PC-3 (cell line): ENCODE results near the gene PANK3. TPM values are rescaled to one million over a fixed set of nuclear protein-coding genes. Genes with fewer than 3 reads are reported as not detected.

Experiments used
- ATAC-seq: fragments of 200-7000 bp; cut with Tn5 transposase; 2 replicates; pipeline ENCODE4 v1.9.1; 2020; ENCODE audit warnings: mild to moderate bottlenecking, moderate library complexity
- BruUV-seq: library from RNA; stranded (reverse); fragments of 400-500 nt; replicated peaks from 2 replicates; lab custom pipeline; 2021; lab: Mats Ljungman, UMichigan
- CTCF ChIA-PET: fragments of 300-600 bp; sonication (Branson Sonifier 250); formaldehyde crosslinking; loops from one replicate; lab custom pipeline; 2022; ENCODE audit warnings: antibody characterized with exemption; lab: Charles Lee
- POLR2A ChIA-PET: fragments of 300-600 bp; sonication (Branson Sonifier 250); formaldehyde crosslinking; loops from one replicate; lab custom pipeline; 2022; ENCODE audit warnings: antibody characterized with exemption; ENCODE audit not compliant: unreplicated experiment; lab: Charles Lee
- DNase-seq: peaks from one replicate; pipeline ENCODE4 v3.0.0-alpha.2; 2015
- H2AFZ ChIP-seq: fragments of 300-600 bp; sonication (generic); 2 replicates; pipeline ENCODE4 v1.6.0; 2016; ENCODE audit warnings: antibody characterized with exemption, low read length
- H3F3A ChIP-seq: fragments of 300-600 bp; sonication (generic); one replicate; pipeline ENCODE4 v1.6.0; 2017; ENCODE audit warnings: antibody characterized with exemption, low read length, control low read depth, mild to moderate bottlenecking; ENCODE audit not compliant: unreplicated experiment
- H3K27ac ChIP-seq: fragments of 300-600 bp; sonication (generic); 2 replicates; pipeline ENCODE4 v1.5.1; 2016; ENCODE audit warnings: mild to moderate bottlenecking, low read length
- H3K27me3 ChIP-seq: fragments of 300-600 bp; sonication (generic); 2 replicates; pipeline ENCODE4 v1.6.1; 2016; ENCODE audit warnings: low read length, mixed read lengths
- H3K36me3 ChIP-seq: fragments of 300-600 bp; sonication (generic); 2 replicates; pipeline ENCODE4 v1.6.1; 2016; ENCODE audit warnings: low read depth, mixed run types, low read length, mixed read lengths
- H3K4me1 ChIP-seq: fragments of 300-600 bp; sonication (generic); 2 replicates; pipeline ENCODE4 v1.5.1; 2016; ENCODE audit warnings: low read length; ENCODE audit not compliant: insufficient read depth
- H3K4me2 ChIP-seq: fragments of 300-600 bp; sonication (generic); 2 replicates; pipeline ENCODE4 v1.6.0; 2016; ENCODE audit warnings: low read length
- H3K4me3 ChIP-seq: fragments of 300-600 bp; sonication (generic); 2 replicates; pipeline ENCODE4 v1.5.1; 2016; ENCODE audit warnings: mild to moderate bottlenecking, low read length, mixed read lengths
- H3K79me2 ChIP-seq: fragments of 300-600 bp; sonication (generic); 2 replicates; pipeline ENCODE4 v1.6.1; 2017; ENCODE audit warnings: low read length, mixed read lengths
- H3K9ac ChIP-seq: fragments of 300-600 bp; sonication (generic); 2 replicates; pipeline ENCODE4 v1.6.0; 2016; ENCODE audit warnings: mild to moderate bottlenecking, low read length
- H3K9me2 ChIP-seq: fragments of 300-600 bp; sonication (generic); replicated peaks from 2 replicates; pipeline ENCODE4 v1.6.1; 2016; ENCODE audit warnings: mixed run types, low read length, mixed read lengths
- H3K9me3 ChIP-seq: fragments of 300-600 bp; sonication (generic); 2 replicates; pipeline ENCODE4 v1.6.1; 2016; ENCODE audit warnings: low read length, mixed read lengths
- H4K20me1 ChIP-seq: fragments of 300-600 bp; sonication (generic); 2 replicates; pipeline ENCODE4 v1.6.1; 2016; ENCODE audit warnings: low read length, mixed read lengths
- EZH2 ChIP-seq: fragments of 300-600 bp; sonication (generic); IDR thresholded peaks from one replicate; pipeline ENCODE4 v1.6.1; 2017; ENCODE audit warnings: antibody characterized with exemption, mild to moderate bottlenecking, low read length; ENCODE audit not compliant: unreplicated experiment
- EZH2phosphoT487 ChIP-seq: fragments of 300-600 bp; sonication (generic); IDR thresholded peaks from 2 replicates; pipeline ENCODE4 v1.6.1; 2018; ENCODE audit warnings: mild to moderate bottlenecking, antibody characterized with exemption, low read length, borderline replicate concordance
- intact Hi-C: fragments of 100-400 bp; cut with micrococcal nuclease; formaldehyde crosslinking; loops from 2 replicates; pipeline ENCODE4 v1.9.0; 2023
- total RNA-seq: library from RNA; depleted of rRNA; stranded (reverse); fragments of >200 nt; gene quantifications from 2 replicates; pipeline ENCODE4 v1.2.3, GENCODE V29; 2014
- TF ChIP-seq, protein P1 (sequence below): fragments of 300-600 bp; sonication (generic); conservative IDR thresholded peaks from 2 replicates; pipeline ENCODE4 v1.5.1; 2017; ENCODE audit warnings: antibody characterized with exemption, low read depth, mild to moderate bottlenecking, low read length

The PANK3 gene
- total RNA-seq, 1 experiment from 2014 or later, result 22.7 TPM

DNA sequence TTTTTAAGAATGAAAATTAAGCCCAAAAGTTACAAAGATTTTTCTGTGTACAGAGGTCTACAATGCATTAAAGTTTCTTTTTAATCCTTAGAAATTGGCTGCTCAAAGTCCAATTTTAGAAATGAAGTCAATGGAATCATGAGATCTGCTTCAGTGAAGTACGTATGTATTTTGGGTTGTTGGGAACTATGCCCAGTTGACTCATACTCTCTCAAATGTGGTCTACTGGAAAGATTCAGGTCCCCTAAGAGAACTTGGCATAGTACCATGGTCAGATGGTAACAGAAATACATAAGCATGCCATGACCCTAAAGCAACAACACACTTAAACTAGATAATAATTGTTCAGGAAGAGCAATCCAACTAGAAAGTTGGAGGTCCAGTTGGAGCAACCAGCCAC, 27.0 kb downstream of the PANK3 start:
- Histone ChIP-seq H3K9me2 (no peaks in the 10 kb centered on the region), H3K4me3 (no peak overlapping the region), H3K9ac (no peak overlapping the region), H3K27ac (no peak overlapping the region), H3K27me3 (no peaks in the 10 kb centered on the region), H3K36me3 (peaks cover 19% of the 10 kb centered on the region), H3K4me1 (no peaks in the 10 kb centered on the region), H3K9me3 (no peaks in the 10 kb centered on the region), H4K20me1 (no peaks in the 10 kb centered on the region), H3F3A (no peaks in the 10 kb centered on the region), H2AFZ (no peak overlapping the region), H3K79me2 (no peaks in the 10 kb centered on the region), H3K4me2 (no peak overlapping the region)
- POLR2A ChIA-PET, result no interaction called here
- no peak for TF ChIP-seq EZH2phosphoT487
- no peak for TF ChIP-seq EZH2
- TF ChIP-seq, protein P1, sequence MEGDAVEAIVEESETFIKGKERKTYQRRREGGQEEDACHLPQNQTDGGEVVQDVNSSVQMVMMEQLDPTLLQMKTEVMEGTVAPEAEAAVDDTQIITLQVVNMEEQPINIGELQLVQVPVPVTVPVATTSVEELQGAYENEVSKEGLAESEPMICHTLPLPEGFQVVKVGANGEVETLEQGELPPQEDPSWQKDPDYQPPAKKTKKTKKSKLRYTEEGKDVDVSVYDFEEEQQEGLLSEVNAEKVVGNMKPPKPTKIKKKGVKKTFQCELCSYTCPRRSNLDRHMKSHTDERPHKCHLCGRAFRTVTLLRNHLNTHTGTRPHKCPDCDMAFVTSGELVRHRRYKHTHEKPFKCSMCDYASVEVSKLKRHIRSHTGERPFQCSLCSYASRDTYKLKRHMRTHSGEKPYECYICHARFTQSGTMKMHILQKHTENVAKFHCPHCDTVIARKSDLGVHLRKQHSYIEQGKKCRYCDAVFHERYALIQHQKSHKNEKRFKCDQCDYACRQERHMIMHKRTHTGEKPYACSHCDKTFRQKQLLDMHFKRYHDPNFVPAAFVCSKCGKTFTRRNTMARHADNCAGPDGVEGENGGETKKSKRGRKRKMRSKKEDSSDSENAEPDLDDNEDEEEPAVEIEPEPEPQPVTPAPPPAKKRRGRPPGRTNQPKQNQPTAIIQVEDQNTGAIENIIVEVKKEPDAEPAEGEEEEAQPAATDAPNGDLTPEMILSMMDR, result no peak
- DNase-seq (peak; percentile 25), ATAC-seq (0 out of 2 replicates have a peak, but pooled peaks have one; percentile 13)
- CTCF ChIA-PET, result no interaction called here
- BruUV-seq, result no TSS peak
- intact Hi-C loops, result no loop called here

DNA sequence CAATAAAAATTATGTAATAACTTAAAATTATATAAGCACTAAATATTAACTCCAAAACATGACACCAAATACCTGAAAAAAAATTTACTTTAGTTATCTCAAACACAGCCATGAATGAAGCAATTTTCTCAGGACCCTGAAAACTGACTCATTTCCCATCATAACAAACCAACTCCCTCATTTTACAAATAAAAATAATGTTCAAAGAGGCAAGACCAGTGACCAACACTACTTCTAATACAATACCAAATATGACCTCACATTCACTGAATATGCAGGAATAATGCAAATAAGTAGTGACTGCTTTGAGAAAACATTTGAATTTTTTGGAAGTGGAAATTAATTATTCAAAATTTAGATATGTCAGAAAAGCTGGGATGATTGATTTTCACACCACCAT, 28.5 kb downstream of the PANK3 start:
- no peaks in the 10 kb centered on the region for H3K4me1 ChIP-seq
- H3K4me3 ChIP-seq, result no peak overlapping the region
- H3F3A ChIP-seq, result no peaks in the 10 kb centered on the region
- no peak overlapping the region for H2AFZ ChIP-seq
- no peaks in the 10 kb centered on the region for H3K27me3 ChIP-seq
- ATAC-seq (no peak), DNase-seq (no peak)
- ChIA-PET POLR2A (no interaction called here), CTCF (no interaction called here)
- no peaks in the 10 kb centered on the region for H3K9me3 ChIP-seq
- no peak overlapping the region for H3K27ac ChIP-seq
- H3K9ac ChIP-seq, result no peak overlapping the region
- no peak overlapping the region for H3K4me2 ChIP-seq
- H4K20me1 ChIP-seq, result no peaks in the 10 kb centered on the region
- H3K36me3 ChIP-seq, result peaks cover 12% of the 10 kb centered on the region; the same call in 1 of the 2 replicates
- TF ChIP-seq EZH2 (no peak), EZH2phosphoT487 (no peak)
- TF ChIP-seq, protein P1, result no peak
- BruUV-seq, result no TSS peak
- H3K79me2 ChIP-seq, result no peaks in the 10 kb centered on the region
- no peaks in the 10 kb centered on the region for H3K9me2 ChIP-seq
- intact Hi-C loops, result no loop called here

DNA sequence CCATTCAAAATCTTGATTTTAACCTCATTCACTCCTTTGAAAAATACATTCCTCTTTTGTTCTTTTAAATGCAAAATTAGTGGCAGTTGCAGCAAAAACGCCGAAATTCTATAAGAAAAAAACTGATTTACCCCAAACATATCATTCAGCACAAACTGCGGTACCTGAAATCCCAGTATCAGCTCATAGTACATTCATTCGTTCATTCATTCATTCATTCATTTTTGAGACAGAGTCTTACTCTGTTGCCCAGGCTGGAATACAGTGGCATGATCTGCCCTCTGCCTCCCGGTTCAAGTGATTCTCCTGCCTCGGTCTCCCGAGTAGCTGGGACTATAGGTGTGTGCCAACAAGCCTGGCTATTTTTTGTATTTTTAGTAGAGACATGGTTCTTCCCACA, 29.6 kb downstream of the PANK3 start:
- no peaks in the 10 kb centered on the region for H4K20me1 ChIP-seq
- peaks cover 12% of the 10 kb centered on the region; the same call in 1 of the 2 replicates for H3K36me3 ChIP-seq
- no TSS peak for BruUV-seq
- intact Hi-C loops, result no loop called here
- CTCF ChIA-PET, result no interaction called here
- no peaks in the 10 kb centered on the region for H3K27me3 ChIP-seq
- TF ChIP-seq EZH2phosphoT487, result no peak
- no peak for TF ChIP-seq EZH2
- TF ChIP-seq, protein P1, result no peak
- H2AFZ ChIP-seq, result no peak overlapping the region
- no peaks in the 10 kb centered on the region for H3K9me2 ChIP-seq
- no peak overlapping the region for H3K27ac ChIP-seq
- no peaks in the 10 kb centered on the region for H3F3A ChIP-seq
- no peaks in the 10 kb centered on the region for H3K9me3 ChIP-seq
- ATAC-seq, result no peak
- POLR2A ChIA-PET, result no interaction called here
- H3K9ac ChIP-seq, result no peak overlapping the region
- DNase-seq, result no peak
- H3K79me2 ChIP-seq, result no peaks in the 10 kb centered on the region
- H3K4me3 ChIP-seq, result no peak overlapping the region
- H3K4me2 ChIP-seq, result no peak overlapping the region
- no peaks in the 10 kb centered on the region for H3K4me1 ChIP-seq
